Heart left ventricle (tissue), 16 donors: ENCODE results near the gene KCNQ1. TPM values are rescaled to one million over a fixed set of nuclear protein-coding genes. Genes with fewer than 3 reads are reported as not detected.

ENCODE experiments used
- ATAC-seq, 4 donors: fragments of 200-7000 bp; cut with Tn5 transposase; one replicate each; pipeline ENCODE4 v1.9.1; 2020 to 2022; ENCODE audit warnings: moderate library complexity in 4 of 4, mild to moderate bottlenecking in 3 of 4, moderate number of reproducible peaks in 1 of 4
- DNase-seq, 5 donors: peaks; one replicate each; pipeline ENCODE4 v3.0.0-alpha.2; 2020
- H3K27ac ChIP-seq, 12 donors: fragments of 200-600 bp; sonication (generic) in 4 of 12; one replicate each; pipeline versions ENCODE4 v1.5.0 to v1.8.0; 2016 to 2022; ENCODE audit warnings: mild to moderate bottlenecking in 2 of 12
- H3K27me3 ChIP-seq, 9 donors: fragments of 200-600 bp; sonication (generic) in 2 of 9; one replicate each; pipeline versions ENCODE4 v1.5.1 to v1.8.0; 2016 to 2022; ENCODE audit warnings: mild to moderate bottlenecking in 3 of 9
- H3K36me3 ChIP-seq, 9 donors: fragments of 200-600 bp; sonication (generic) in 2 of 9; one replicate each; pipeline versions ENCODE4 v1.5.0 to v1.8.0; 2018 to 2022; ENCODE audit warnings: mild to moderate bottlenecking in 2 of 9
- H3K4me1 ChIP-seq, 12 donors: fragments of 200-600 bp; sonication (generic) in 4 of 12; one replicate each; pipeline versions ENCODE4 v1.5.0 to v1.8.0; 2016 to 2022; ENCODE audit warnings: mild to moderate bottlenecking in 3 of 12
- H3K4me3 ChIP-seq, 12 donors: fragments of 200-600 bp; sonication (generic) in 4 of 12; one replicate each; pipeline versions ENCODE4 v1.5.0 to v1.8.0; 2017 to 2022; ENCODE audit warnings: mild to moderate bottlenecking in 9 of 12, moderate library complexity in 4 of 12
- H3K9me3 ChIP-seq, 12 donors: fragments of 200-600 bp; sonication (generic) in 4 of 12; one replicate each; pipeline versions ENCODE4 v1.5.0 to v1.8.0; 2016 to 2022; ENCODE audit warnings: mild to moderate bottlenecking in 1 of 12
- POLR2A ChIP-seq, 2 donors: fragments of 450-650 bp; IDR thresholded peaks; one replicate each; pipeline ENCODE4 v1.6.1; 2017; ENCODE audit warnings: antibody characterized with exemption in 2 of 2, mild to moderate bottlenecking in 2 of 2, moderate library complexity in 2 of 2
- WGBS, 4 donors: extraction: QIAGEN DNeasy Blood & Tissue Kit in 2 of 4; methylation state at CpG; one replicate each; pipeline versions ENCODE4 v1.1.5 to v1.1.7; 2013 to 2018; 5-methylcytosine and 5-hydroxymethylcytosine counted together
- intact Hi-C, 10 donors: fragments of 100-400 bp; cut with DNase I; formaldehyde crosslinking; loops; one replicate each; pipeline versions ENCODE4 v1.11.1 to v1.14.2; 2022
- polyA plus RNA-seq, 2 donors: library from polyadenylated mRNA; stranded (reverse); fragments of 200-250 nt; gene quantifications; one replicate each; pipeline ENCODE4 v1.2.3, GENCODE V29; 2013
- total RNA-seq, 9 donors: library from RNA; depleted of rRNA in 2 of 9; stranded (reverse); fragments of >200 nt in 2 of 9; fragmentation: NEBNext Ultra II Directional in 3 of 9; extraction: Animal tissue kit (Norgen Biotek cat#: 25700) in 3 of 9; gene quantifications; one replicate each; pipeline versions ENCODE4 v1.1.0 to v1.2.4, GENCODE V29; 2016 to 2023
- TF ChIP-seq, protein P1 (sequence below), 12 donors: fragments of 200-600 bp; sonication (generic) in 4 of 12; IDR thresholded peaks; one replicate each; pipeline versions ENCODE4 v1.5.0 to v1.8.0; 2018 to 2022; ENCODE audit warnings: antibody characterized with exemption in 12 of 12, mild to moderate bottlenecking in 5 of 12
- donor health status: ischemic (EF 13 %, LVEDD 7.1; RV severe dilation, severe dysfunction).
- donor health status: healthy with polysubstance abuse.
- donor health status: DM: no; HTN: yes; CAD: no.
- donor health status: DM: no; HTN: no; CAD: no.
- donor health status: ischemic (EF 25% LVEDD 6.9; RV normal size, moderate dysfunction).
- donor health status: ischemic (EF 25% LVEDD 5.7; RV mildly dilated, moderate dysfunction).
- donor health status: healthy.
- donor health status: DM: yes; HTN: yes; CAD: no.
- donor health status: ischemic (EF 35%, LVEDD 5.7; RV mildly dilated, moderate dysfunction).
- donor health status: nonischemic (EF 11% LVEDD 7.7; RV severe dilation, severe dysfunction).
- donor health status: DM: yes; HTN: yes; CAD: no.
- donor health status: PGD.
- donor health status: ischemic (EF 29% LVEDD 5.4; RV normal size, mild dysfunction).
- donor health status: nonischemic (EF 23%, LVEDD 6.1; RV moderate dilation, normal function).

The KCNQ1 gene
- total and polyA plus RNA-seq, 11 donors = 18.6 to 42.4 (median 31.4) TPM

DNA sequence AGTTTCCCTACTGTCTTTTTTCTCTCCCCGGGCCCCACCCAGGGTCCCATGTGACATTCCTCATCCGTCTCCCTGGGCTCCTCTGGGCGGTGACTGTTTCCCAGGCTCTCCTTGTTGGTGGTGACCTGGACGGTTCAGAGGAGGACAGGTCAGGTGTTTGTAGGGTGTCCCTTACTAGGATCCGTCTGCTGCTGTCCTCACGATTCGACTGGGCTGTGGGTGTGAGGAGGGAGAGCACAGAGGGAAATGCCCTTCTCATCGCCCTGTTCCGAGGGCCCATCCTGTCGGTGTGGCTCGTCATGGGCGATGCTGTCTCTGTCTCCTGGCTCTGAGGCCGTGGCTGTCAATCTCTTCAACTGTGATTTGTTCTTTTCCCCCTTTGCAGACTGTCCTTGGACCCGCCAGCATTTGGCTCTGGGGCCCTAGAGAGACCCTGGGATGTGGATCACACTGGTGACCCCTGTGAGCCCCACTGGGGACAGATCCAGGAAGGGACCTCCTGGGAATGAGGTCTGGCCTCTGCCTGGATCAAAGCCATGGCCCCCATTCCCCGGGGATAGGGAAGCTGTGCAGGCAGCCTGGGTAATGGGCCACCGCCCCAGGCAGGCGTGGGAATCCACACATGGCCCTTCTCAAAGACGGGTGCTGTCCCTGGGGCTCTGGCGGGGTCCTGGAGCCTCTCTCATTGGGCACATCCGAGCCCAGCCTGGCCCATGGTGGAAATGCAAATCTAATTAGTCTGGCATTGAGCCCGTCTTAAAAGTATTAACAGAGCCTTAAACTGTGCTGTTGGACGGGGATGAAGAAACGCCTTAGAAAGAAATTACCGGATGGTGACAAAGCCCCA, 301.8 kb downstream of the KCNQ1 start:
- no peak overlapping the region for H3K4me3 ChIP-seq
- no peak overlapping the region for H3K27ac ChIP-seq
- H3K36me3 ChIP-seq = no peaks in the 10 kb centered on the region
- no peaks in the 10 kb centered on the region for H3K27me3 ChIP-seq
- intact Hi-C loops = no loop called here
- WGBS, 4 donors = 79 to 87% (median 83%) methylated on average over 22 to 24 of the region's 24 CpGs
- H3K4me1 ChIP-seq = peaks cover 0 to 5% (median under 1%) of the 10 kb centered on the region in 12 donors
- H3K9me3 ChIP-seq = no peaks in the 10 kb centered on the region
- DNase-seq (peak in 3 of 5 donors; percentile 37 to 74 (median 47)), ATAC-seq (no peak)
- no peak for TF ChIP-seq POLR2A (IDR thresholded peaks at IDR 0.05)
- TF ChIP-seq, protein P1, sequence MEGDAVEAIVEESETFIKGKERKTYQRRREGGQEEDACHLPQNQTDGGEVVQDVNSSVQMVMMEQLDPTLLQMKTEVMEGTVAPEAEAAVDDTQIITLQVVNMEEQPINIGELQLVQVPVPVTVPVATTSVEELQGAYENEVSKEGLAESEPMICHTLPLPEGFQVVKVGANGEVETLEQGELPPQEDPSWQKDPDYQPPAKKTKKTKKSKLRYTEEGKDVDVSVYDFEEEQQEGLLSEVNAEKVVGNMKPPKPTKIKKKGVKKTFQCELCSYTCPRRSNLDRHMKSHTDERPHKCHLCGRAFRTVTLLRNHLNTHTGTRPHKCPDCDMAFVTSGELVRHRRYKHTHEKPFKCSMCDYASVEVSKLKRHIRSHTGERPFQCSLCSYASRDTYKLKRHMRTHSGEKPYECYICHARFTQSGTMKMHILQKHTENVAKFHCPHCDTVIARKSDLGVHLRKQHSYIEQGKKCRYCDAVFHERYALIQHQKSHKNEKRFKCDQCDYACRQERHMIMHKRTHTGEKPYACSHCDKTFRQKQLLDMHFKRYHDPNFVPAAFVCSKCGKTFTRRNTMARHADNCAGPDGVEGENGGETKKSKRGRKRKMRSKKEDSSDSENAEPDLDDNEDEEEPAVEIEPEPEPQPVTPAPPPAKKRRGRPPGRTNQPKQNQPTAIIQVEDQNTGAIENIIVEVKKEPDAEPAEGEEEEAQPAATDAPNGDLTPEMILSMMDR (IDR thresholded peaks at IDR 0.05) = no peak

DNA sequence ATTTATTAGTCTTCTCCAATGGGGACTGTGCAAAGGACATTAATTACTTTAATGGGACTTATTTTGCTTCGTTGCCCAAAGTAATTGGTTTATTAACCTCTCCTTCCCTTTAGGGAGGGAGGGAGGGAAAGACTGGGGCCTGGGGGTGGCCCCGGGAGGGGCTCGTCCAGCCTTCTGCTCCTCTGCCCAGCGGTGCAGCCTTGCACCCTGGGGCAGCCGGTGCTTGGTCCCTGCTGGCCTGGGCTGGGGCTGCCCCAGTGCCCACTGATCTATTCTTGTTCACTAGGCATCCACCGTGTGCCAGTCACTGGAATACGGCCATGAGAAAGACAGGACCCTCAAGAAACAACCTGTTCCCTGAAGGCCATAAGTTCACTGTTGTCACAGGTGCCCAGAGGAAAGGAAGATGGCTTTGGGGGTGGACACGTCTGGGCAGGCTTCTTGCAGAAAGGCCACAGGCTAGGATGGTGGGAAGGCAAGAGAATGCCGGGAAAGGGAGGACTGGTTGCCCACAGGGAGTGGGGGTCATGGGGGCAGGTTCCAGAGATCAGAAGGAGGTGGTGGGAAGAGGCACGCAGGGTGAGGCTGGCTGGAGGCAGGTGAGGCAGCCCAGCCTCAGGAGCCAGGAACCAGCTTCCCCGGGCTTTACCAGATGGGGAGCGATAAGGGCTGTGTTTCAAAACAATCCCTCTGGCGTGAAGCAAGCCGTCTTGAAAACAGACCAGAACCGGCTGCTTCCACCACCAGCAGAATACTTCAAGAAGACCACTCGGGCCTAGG, 302.6 kb downstream of the KCNQ1 start:
- intact Hi-C loops = no loop called here
- no peak for TF ChIP-seq POLR2A (IDR thresholded peaks at IDR 0.05)
- TF ChIP-seq, protein P1 (IDR thresholded peaks at IDR 0.05) = no peak

DNA sequence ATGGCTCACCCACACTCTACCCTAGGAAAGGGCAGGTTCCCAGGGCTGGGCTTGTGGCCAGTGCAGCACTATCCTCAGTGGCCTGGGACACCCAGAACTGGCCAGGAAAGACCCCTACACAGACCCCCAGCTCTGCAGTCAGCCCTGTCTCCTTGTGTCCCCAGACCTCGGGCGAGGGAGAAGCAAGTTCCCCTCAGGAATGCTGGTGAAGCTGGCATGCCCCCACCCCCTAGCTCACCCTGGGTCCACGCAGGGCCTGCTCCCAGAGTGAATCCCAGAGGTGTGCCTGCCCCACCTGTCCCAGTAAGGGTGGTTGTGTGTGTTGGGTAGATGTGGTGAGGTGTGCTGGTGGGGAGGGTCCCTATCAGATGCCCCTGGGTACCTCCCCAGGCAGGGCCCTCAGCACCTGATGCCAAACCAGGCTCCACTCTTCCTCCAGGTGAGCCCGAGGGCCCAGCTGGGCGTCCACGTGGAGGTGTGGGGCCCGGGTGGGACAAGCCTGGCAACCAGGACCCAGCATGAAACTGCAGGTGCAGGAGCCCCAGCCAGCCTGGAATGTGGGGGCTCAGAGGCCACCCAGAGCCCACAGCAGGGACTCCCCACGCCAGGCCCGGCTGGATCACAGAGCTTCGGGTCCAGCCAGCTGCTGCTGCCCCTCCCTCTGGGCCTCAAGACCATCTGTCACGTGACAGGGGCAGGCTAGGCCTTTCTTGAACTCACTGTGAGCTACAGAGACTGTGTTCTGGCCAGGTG, 303.4 kb downstream of the KCNQ1 start:
- TF ChIP-seq, protein P1 (IDR thresholded peaks at IDR 0.05) = no peak
- no peak for TF ChIP-seq POLR2A (IDR thresholded peaks at IDR 0.05)
- H3K9me3 ChIP-seq = no peaks in the 10 kb centered on the region
- H3K4me3 ChIP-seq = no peak overlapping the region
- no peaks in the 10 kb centered on the region for H3K4me1 ChIP-seq
- DNase-seq (peak in 3 of 5 donors; percentile 18 to 37 (median 19)), ATAC-seq (no peak)
- WGBS, 4 donors = 86 to 94% (median 89%) methylated on average over 6 to 11 of the region's 11 CpGs
- no peaks in the 10 kb centered on the region for H3K36me3 ChIP-seq
- H3K27me3 ChIP-seq = no peaks in the 10 kb centered on the region
- no peak overlapping the region for H3K27ac ChIP-seq
- intact Hi-C loops = no loop called here

More for the DNA sequence above, 302.6 kb downstream of the KCNQ1 start:
- no peak overlapping the region for H3K4me3 ChIP-seq
- H3K36me3 ChIP-seq = no peaks in the 10 kb centered on the region
- no peak overlapping the region for H3K27ac ChIP-seq
- no peaks in the 10 kb centered on the region for H3K27me3 ChIP-seq
- no peaks in the 10 kb centered on the region for H3K4me1 ChIP-seq
- 88 to 93% (median 93%) methylated on average over 16 of the region's 16 CpGs for WGBS, 4 donors
- ATAC-seq (no peak), DNase-seq (peak in 3 of 5 donors; percentile 12 to 47 (median 18))
- no peaks in the 10 kb centered on the region for H3K9me3 ChIP-seq
